Skeletal muscle cell (primary cell): ENCODE results near the gene CCDC194.

Experiments
- DNase-seq: peaks from one replicate; pipeline ENCODE4 v3.0.0-alpha.2; 2010; ENCODE audit warnings: low read depth
- H3K4me3 ChIP-seq: 2 replicates; pipeline ENCODE4 v1.5.1; 2011; ENCODE audit warnings: low read depth, mild to moderate bottlenecking, control low read depth, low read length, moderate library complexity

Gene CCDC194

GRCh38 chr19:17341386-17341785, 52.6 kb downstream of the CCDC194 start:
- H3K4me3 ChIP-seq = no peak overlapping the region
- DNase-seq = no peak

- DNase-seq = no peak
- H3K4me3 ChIP-seq = no peak overlapping the region
These were observed 53.1 kb downstream of the CCDC194 start for GRCh38 chr19:17340871-17341357.
